GM19239 (cell line): ENCODE results near the gene AGBL3.
A peak's percentile ranks its signal among the peaks of the same experiment; 100 is the strongest.
"Not testable (repeated sequence)": the region's sequence is repeated elsewhere in the genome, so short reads cannot be mapped to it uniquely, and the experiment has no call there.

Source experiments
- DNase-seq: peaks from one replicate; pipeline ENCODE4 v3.0.0; 2011; ENCODE audit warnings: low spot score; ENCODE audit not compliant: insufficient read length
- FAIRE-seq: peaks from 2 replicates; lab custom pipeline; 2011; peaks lifted over from hg19 to GRCh38; lab: Jason Lieb, UNC

Gene AGBL3

DNA sequence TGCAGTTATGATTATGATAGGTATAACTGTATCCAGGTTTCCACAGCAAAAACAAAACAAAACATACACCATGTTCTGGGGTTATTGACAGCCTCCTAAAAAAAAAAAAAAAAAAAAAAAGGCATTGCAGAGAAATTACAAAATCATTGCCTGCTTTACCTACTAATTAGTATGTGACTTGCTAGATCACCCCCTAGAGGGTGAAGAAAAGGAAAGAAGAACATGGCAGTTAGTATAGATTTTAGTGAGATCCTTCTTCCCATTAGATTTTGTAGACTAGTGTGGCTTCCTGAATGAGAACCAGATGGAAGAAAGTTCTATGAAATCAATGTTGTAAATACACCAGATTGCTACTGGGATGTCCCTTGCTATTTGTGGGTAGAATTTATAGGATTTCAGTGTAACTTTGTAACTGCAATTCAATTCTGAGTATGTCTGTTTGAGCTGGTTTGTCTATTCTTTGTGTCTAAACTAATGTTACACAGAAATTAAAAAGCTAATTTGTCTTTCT is 24.0 kb upstream of the AGBL3 start:
- DNase-seq, result no peak
- no peak for FAIRE-seq

DNA sequence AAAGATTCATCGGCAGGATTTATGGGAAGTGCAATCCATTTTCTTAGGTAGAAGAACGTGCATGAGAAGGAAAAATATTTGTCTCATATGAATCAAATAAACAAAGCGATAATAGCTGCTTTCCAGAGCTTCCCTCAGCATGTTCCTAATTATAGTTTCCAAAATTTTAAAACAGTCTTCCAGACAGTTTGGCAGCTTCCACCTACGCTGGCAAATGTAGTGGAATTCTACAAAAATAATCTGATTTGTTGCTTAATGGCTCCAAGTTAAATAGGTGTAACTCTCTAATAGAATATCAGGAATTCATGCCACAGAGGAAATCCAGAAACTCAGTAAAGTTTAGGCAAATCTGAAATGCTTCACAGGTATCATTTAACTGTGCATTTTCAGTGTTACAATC is 23.3 kb upstream of the AGBL3 start:
- FAIRE-seq (no peak), DNase-seq (no peak)

- no peak for FAIRE-seq
- no peak for DNase-seq
Measured at GRCh38 chr7:134966691-134967090, 19.6 kb upstream of the AGBL3 start.

DNA sequence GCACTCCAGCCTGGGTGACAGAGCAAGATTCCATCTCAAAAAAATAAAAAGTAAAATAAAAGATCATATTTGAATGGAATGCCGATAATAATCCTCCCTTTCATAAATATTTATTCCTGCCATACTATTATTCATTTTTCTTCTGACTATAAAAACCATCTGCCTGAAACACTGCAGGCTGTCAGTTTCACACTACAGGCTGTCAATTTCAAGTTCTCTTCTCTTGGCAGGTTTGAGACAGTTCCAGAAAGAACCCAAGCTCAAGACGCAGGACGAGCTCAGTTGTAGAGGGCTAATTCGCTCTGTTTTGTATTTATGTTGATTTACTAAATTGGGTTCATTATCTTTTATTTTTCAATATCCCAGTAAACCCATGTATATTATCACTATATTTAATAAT is 18.2 kb upstream of the AGBL3 start:
- DNase-seq, result no peak
- no peak for FAIRE-seq

DNA sequence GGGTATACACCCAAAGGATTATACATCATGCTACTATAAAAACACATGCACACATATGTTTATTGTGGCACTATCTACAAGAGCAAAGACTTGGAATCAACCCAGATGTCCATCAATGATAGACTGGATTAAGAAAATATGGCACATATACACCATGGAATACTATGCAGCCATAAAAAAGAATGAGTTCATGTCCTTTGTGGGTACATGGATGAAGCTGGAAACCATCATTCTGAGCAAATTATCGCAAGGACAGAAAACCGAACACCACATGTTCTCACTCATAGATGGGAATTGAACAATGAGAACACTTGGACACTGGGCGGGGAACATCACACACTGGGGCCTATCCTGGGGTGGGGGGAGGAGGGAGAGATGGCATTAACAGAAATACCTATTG is 4.7 kb upstream of the AGBL3 start:
- not testable (repeated sequence) for FAIRE-seq, DNase-seq

GRCh38 chr7:134985894-134986362 is 380 bp upstream of the AGBL3 start:
- FAIRE-seq (no peak), DNase-seq (no peak)

- DNase-seq (no peak), FAIRE-seq (no peak)
Measured at GRCh38 chr7:134988161-134988560, 1.9 kb downstream of the AGBL3 start.

DNA sequence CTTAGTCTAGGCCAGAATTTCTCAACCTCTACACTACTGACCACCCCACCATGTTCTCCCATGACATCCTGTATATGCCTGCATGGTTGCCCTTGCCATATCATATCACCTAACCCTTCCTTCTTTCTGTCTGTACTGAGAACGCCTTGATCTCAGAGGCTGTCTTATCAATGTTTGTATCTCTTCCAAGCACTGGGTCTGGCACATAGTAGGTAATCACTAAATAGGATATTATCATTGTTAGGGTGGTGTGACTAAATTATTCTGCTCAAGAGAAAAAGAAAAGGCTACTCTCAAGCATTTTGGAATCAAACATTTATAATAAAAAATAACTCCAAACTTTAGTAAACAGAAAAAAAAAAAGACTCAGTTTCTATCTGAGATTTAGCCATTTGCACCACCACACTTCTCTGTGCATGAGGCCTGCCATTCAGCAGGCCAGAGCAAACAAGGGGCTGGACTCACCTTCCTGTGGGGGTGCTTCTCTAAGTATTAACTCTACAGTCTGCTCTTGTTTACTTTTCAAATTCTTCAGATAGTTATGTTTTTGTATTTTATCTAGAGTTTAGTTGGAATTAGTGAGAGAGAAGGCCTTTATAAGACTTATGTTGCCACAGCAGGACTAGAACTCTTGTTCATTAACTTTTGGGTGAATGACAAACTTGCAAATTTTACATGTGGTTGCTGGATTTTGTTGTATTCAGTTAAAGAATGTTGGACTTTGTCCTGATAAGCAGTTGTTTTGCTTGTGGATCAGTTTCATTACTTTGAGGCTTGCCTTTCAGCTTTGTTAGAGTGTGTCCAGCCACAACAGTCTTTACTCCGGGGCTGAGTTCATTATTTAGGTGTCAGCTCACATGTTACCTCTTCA is 5.4 kb downstream of the AGBL3 start:
- no peak for FAIRE-seq
- no peak for DNase-seq

DNA sequence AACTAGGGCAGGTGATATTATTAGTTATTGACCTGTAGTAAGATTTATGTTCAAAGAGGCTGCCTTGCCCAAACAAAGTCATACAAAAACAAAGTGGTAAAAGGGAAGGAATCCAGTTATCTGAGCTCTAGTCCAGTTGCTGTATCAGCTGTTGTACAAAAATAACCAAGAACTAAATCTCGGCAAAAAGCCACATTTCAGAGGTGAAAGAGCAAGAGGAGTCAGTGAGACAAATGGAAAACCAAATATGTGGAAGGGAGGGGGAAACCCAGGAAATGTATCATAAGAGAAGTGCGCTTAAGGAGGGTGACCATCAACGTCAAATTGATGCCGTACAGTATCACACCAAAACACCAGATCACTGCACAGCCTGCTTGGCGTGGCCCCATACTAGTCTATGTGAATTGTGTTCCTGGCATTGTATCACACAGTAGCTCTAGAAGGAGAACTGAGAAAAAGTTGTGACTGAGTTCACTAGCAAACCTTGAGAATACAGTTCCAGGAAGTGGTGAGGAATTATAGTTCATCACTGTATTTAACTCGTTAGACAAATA is 6.4 kb downstream of the AGBL3 start:
- DNase-seq, result no peak
- FAIRE-seq, result peak; percentile 100

GRCh38 chr7:134993877-134994456 is 7.7 kb downstream of the AGBL3 start:
- no peak for FAIRE-seq
- no peak for DNase-seq

DNA sequence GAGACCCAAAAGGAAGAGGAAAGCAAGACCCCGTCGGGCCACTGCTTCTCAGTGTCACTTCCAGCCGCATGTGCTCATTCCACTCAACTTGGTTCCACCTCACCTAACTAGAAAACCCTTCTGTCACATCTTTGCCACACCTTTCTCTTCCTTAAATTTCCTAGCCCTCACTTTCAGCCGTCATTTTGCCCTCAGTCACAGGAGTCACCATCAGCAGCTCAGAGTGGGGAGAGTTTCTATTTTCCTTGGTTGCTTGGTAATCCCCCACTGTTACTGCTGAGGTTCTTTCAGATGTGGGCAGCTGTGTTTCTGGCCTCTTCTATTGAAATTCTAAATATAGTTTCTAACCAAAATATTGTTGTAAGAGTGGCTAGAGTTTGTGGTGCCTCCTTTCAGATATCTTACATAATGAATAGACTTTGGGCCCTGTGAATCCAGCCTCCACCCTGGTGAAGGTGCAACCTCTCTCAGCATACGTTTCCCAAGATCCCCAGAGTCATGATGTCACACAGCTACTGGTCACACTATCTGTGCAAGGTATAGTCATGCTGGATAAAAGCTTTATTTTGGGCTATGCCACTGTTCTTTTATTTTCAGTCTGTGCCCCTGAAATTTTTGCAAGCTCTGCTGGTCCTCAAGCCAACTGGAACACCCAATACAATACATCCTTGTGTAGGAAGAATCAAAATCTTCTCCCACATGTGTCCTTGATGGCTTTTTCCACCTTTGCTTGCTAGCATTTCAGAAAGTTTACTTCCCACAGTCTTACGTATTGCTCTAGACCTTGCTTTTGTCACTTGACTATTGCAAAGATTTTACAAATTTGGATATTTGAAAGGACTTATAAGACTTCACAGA is 9.2 kb downstream of the AGBL3 start:
- no peak for FAIRE-seq
- DNase-seq, result no peak

- peak; percentile 95 for FAIRE-seq
- DNase-seq, result no peak
Measured at GRCh38 chr7:134996097-134996550, 9.8 kb downstream of the AGBL3 start.

DNA sequence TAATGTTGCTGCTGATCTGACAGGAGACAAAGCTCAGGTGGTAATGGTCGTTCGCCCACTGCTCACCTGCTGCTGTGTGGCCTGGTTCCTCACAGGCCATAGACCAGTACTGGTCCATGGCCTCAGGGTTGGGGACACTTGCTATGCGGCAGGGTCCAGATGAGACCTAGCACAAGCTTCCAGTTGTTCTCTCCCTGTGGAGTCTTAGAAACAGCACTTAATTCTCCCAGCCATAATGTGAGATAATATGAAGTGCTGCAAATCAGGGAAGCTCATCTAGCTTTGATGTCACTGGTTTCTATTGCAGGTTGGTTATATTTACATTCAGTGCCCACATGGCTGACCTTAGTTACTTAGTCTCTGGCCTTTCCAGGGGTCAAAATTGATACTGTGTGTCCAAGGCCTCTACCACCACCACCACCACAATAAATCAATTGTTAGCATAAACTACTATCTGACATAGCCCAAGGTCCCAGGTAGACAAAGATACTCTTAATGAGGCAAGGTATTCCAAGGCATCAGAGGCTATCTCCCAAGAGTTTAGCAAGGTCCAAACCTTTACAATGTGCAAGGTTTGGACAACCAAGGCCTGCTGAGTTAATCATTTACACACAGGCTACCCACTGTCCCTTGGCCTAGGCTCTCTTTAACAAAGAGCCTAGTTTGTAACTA is 11.0 kb downstream of the AGBL3 start:
- FAIRE-seq (no peak), DNase-seq (no peak)

DNA sequence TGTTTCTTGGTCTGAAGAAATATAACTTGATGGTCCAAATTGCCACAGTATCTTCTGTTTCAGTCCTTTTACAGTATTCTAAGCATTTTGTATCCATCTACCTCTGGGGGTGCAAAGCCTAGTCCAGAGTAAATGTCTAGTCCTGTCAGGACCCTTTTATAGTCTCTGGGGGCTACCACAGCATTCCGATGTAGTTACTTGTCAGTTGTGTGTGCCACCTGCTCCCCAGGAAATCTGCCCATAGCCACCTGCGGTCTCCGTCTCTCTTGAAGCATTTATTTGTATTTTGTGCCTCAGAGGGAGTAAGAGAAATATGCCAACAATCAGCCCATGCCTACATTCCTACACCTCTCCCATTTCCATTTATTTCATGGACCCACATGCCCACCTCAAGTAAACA is 12.8 kb downstream of the AGBL3 start:
- DNase-seq, result no peak
- no peak for FAIRE-seq

GRCh38 chr7:135001390-135002165 is 15.3 kb downstream of the AGBL3 start:
- FAIRE-seq, result peak; percentile 8
- no peak for DNase-seq

DNA sequence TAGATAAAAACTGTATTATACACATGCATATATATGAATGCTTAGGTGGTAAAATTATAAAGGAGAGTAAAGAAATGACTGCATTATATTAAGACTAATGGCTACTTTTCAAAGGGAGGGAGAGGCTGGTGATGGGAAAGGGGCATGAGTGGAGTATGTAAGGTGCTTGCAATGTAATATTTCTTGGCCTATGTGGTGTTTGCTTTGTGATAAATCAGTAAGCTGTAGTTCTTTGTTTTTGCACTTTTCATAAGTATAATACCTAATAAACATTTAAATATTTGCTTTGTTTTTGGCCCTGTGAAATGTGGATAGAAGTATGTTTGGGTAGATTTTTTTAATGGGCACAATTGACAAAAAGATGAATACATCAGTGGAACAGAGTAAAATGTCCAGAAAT is 25.9 kb downstream of the AGBL3 start:
- no peak for FAIRE-seq
- no peak for DNase-seq

- no peak for DNase-seq
- no peak for FAIRE-seq
Measured at GRCh38 chr7:135023622-135024021, 37.3 kb downstream of the AGBL3 start.

DNA sequence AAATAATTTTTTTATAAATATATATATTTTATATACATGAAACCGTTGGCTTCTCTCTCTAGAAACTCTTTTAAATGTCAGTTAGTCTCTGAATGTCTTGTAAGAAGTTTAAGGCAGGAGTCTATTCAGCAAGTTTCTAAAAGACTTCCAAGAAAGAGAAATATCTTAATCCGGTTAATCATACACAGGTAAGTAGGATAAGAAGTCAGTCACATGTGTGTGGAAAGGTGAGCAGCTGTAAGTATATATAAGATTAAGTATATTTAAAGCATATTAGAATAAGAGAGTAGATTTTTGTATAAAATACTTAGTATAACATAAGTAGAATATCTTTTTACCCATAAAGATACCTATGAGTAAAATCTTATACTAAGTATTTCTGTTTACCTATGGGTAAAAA is 48.9 kb downstream of the AGBL3 start:
- FAIRE-seq, result no peak
- DNase-seq, result no peak

DNA sequence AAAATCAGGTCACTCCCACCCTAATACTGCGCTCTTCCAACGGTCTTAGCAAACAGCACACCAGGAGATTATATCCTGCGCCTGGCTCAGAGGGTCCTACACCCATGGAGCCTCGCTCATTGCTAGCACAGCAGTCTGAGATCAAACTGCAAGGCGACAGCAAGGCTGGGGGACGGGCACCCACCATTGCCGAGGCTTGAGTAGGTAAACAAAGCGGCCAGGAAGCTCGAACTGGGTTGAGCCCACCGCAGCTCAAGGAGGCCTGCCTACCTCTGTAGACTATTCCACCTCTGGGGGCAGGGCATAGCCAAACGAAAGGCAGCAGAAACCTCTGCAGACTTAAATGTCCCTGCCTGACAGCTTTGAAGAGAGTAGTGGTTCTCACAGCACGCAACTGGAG is 80.7 kb downstream of the AGBL3 start:
- DNase-seq, result not testable (repeated sequence)

More for the DNA sequence above, 80.7 kb downstream of the AGBL3 start:
- FAIRE-seq, result not testable (repeated sequence)
